HG03060 (cell line): ENCODE results near the gene AREL1.
"Not testable (repeated sequence)": the region's sequence is repeated elsewhere in the genome, so short reads cannot be mapped to it uniquely, and the experiment has no call there.

Source experiments
- ATAC-seq: cut with Tn5 transposase; IDR thresholded peaks from one replicate; pipeline ENCODE4 v1.9.1; 2021; ENCODE audit warnings: low read depth, moderate number of reproducible peaks; ENCODE audit not compliant: unreplicated experiment

AREL1 gene

DNA sequence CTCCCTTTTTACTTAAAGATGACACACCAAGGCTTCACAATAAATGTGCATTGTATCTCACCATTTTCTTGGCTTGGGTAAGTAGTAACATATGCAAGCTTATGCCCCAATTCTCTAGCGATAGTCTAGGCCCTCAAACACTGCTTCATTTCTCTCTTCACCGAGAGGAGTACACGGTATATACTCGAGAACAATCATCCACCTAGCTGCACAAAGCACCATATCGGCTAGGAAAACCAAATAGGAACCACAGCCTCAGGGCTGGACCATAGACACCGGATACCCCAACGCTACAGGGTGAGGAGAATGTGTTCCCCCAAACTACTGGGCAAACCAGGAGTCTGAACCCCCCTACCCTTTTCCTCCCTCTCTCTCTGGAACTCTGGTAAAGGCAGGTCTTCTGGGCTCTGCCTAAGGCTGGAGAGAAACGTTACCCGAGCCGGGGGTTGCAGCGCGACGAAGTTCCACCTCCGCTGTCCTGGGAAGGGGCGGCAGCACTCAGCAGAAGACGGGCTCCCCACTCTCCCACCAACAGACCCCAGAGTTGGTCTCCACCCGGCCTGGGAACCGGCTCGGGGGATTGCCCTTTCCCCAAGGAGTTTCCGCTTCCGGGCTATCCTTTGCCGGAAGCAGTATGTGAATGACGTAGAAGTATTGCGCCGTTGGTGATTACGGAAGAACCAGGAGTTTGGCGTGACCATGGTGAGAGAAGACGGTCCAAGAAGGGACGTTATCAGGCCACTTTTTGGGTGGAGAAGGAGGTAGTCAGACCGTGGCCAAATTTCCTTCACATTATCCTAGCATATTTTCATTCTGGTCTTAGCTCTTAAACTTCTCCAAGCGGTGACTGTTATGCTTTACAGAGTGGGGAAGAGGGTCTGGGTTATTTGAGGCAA is at the start of gene AREL1, which contains the start of gene FCF1:
Gene AREL1 (minus strand): TSS at position 582 of the 896 bp plus-strand sequence. CDS start 27,465 bp downstream, outside the sequence.
Gene FCF1 (plus strand): TSS at position 646 of the 896 bp plus-strand sequence. CDS start 54 bp downstream, at position 700.
- peak; percentile 82 for ATAC-seq

DNA sequence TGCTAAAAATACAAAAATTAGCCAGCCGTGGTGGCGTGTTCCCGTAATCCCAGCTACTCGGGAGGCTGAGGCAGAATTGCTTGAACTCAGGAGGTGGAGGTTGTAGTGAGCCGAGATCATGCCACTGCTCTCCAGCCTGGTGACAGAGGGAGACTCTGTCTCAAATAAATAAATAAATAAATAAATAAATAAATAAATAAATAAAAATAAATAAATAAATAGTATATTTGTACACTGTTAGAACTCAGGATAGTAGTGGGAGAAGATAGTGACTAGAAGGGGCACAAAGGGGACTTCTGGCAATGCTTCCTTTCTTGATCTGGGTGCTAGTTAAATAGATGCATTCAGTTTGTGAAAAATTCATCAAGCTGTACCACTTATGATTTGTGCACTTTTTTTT is 45.6 kb upstream of the AREL1 start:
- not testable (repeated sequence) for ATAC-seq

DNA sequence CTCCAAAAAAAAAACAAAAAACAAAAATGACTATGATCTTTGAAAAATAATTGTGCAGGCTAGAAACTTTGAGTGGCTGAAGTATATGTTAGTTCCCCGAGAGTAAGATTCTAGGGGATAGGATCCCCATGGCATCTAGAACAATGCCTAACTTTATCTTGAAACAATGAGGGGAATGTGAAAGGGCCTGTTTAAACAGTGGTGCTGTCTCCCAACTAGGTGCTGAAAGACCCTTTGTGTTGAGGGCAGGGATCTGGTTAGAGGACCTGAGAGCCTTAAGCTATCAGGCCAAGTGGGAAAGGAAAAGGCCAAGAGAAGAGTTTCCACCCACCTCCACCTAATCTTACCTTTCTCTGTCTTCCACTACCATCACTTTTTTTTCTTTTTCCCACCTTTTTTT is 43.4 kb upstream of the AREL1 start:
- no peak for ATAC-seq

- ATAC-seq: no peak
Measured at GRCh38 chr14:74754899-74755298, 42.0 kb upstream of the AREL1 start.

DNA sequence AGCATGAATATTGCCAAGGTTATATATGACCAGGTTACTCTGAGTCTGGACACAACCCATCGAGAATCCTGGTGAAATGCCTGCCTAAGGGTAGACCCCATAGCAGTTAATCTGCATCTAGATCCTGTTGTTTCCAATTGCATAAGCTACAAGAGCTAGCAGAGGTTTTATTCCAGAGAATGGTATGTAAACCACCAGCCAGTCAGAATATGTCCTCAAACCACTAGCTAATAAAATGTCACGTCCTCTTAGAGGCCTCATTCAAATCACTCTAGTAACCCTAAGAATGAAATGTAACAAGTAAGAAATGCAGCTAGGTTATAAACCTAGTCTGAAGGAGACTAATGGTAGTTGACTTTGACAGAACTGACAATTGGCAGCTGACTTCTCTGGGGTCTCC is 41.3 kb upstream of the AREL1 start:
- no peak for ATAC-seq

- ATAC-seq: no peak
Measured at GRCh38 chr14:74747237-74747636, 34.4 kb upstream of the AREL1 start.

DNA sequence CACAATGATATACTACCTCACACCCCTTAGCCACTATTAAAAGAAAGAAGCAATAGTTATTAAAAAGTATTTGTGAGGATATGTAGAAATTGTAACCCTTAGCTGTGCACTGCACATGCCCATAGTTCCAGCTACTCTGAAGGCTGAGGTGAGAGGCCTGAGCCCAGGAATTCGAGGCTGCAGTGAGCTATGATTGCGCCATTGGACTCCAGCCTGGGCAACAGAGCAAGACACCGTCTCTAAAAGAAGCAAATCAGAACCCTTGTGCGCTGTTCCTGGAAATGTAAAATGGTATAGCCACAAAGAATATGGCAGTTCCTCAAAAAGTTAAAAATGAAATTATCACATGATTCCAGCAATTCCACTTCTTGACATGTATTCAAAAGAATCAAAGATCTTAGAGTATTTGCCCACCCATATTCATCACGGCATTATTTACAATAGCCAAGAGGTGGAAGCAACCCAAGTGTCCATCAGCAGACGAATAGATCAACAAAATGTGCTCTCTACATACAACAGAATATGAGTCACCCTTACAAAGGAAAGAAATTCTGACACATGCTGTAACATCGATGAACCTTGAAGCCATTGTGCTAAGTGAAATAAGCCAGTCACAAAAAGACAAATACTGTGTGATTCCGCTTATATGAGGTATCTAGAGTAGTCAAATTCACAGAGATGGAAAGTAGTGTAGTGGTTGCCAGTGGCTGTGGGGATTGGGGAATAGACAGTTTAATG is 26.6 kb upstream of the AREL1 start:
- ATAC-seq: no peak

- ATAC-seq: no peak
Measured at GRCh38 chr14:74737753-74738325, 25.0 kb upstream of the AREL1 start.

DNA sequence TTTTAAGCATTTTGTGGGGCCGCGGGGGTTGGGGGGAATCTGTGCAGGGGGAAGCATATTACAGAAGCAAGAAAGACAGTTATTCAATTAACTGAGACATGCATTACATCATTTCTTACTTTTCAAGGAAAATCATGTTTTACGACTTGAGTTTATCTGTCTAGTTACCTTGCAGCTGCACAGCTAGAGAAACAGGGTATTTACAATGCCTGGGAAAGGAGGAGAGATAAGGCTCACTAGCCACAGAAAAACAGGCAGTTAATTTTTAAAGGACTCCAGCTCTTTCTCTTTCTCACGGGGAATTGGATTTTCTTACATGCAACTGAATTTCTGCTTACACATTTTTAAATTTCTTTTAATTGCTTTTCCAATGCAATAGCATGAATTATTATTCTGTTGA is 22.2 kb upstream of the AREL1 start:
- ATAC-seq: no peak

DNA sequence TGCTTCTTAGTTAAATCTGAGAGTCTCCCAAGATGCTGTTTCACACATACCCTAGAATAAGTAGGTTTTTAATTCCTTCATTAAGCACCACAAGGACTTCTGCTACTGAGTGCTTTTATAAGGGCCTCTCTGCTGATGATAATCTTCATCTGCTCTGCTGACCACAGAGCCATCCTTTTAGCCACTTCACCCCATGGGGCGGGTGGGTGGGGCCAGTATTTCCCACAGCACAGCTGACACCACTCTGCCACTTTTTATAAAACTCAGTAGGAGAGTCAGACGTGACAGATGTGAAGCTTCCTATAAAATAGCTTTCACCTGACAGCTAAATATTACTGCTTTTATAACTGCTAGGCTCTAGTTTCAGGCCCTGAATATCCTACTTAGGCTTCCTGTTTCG is 20.3 kb upstream of the AREL1 start:
- no peak for ATAC-seq

DNA sequence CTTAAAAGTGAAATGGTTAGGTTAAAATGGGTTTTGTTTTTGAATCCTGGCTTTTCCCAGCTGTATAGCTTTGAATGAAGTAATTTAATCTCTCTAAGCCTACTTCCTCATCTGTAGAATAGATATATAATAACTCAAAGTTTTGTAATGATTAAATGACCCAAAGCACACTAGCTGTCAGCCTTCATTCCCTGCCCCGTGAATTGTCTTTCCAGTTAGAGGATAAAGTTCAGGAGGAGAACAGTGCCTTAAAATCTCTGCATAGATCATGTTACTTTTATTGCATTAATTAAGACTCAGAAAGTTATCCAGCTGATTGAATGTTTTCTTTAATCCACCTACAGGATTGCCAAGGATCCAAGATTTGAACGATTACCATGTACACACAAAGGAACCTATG is 19.5 kb upstream of the AREL1 start:
- no peak for ATAC-seq

DNA sequence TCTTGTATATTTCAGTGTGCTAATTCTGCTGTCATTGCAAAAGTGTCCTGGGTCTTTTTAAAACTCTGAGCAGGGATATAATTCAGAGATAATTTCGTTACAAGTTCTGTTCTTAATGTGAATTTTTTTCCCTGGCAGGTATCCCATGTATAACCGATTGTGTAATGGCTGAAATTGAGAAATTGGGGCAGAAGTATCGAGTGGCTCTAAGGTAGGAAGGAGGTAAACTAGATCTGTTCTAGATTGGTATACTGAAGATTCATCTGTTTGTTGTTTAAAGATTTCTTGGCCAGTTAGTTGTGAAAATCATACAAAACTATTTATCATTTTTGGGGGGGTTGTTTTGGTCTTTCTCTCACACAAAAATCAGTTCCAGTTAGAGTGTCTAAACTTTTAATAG is 10.3 kb upstream of the AREL1 start:
- no peak for ATAC-seq

DNA sequence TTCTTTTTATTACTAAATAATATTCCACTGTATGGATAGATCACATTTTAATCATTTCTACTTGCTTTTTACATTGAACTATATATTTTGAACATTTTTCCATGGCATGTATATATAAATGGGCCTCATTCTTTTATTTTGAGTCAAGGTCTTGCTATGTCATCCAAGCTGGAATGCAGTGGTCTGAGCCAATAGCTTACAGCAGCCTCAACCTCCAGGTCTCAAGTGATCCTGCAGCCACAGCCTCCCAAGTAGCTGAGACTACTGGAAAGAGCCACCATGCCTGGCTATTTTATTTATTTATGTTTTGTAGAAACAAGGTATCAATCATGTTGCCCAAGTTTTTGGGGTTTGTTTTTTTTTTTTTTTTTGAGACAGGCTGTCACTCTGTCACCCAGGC is 7.6 kb upstream of the AREL1 start:
- no peak for ATAC-seq

- ATAC-seq: no peak
Measured at GRCh38 chr14:74713395-74713735, 485 bp upstream of the AREL1 start.

DNA sequence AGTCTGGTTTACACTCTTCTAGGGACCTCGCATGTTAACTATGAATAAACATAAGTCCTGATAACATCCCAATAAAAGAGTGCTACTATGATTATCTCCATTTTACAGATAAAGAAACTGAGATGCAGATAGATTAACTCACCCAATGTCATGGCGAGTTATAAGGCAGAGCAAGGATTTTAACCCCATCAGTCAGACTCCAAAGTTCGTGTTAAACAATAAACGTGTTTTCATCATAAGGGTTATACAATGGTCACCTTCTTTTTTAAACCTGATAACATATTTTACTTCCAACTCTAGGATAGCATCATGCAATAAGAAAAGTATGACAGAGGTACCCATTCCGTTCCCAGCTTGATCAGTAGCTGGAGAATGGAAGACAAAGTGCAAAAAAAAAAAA is 1.2 kb downstream of the AREL1 start:
- no peak for ATAC-seq

- no peak for ATAC-seq
Measured at GRCh38 chr14:74710480-74710879, 2.4 kb downstream of the AREL1 start.

DNA sequence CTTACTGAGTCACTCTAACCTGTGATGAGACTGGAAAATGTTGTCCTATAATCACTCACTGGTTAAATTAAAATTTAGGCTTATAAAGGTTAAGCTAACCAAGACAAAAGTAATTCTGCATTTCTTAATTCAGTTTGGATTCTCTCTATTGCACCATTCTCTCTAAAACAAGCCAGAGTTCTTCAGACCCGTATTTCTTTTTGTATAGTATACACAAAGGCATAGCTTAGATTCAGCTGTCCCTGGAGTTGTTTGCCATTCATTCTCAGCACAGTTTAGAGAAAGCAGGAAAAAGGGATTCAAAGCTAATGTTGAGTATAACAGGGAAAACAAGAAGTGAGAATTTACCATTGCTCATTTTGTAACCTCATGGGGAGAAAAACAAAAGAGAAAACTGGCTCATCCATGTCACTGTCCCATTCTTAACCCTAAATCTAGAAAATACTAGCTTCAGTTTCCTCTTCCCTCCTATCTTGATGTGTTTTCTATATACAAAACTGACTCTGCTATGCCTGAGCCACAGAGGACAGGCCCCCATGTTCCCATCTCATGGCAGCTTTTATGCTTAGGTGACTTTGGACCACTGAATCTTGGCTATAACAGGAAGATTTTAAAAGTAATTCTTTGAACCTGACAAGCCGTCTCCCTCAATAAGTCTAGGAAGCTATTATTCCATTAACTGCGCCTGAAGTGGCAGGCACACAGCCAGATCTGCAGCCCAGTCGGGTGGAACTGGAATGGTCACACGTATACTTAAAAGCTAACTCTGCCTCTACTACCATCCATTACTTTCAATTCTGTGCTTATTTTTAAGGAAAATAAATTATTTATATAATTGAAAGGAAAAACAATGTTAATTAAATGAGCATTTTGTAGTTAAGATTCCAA is 7.0 kb downstream of the AREL1 start:
- no peak for ATAC-seq

DNA sequence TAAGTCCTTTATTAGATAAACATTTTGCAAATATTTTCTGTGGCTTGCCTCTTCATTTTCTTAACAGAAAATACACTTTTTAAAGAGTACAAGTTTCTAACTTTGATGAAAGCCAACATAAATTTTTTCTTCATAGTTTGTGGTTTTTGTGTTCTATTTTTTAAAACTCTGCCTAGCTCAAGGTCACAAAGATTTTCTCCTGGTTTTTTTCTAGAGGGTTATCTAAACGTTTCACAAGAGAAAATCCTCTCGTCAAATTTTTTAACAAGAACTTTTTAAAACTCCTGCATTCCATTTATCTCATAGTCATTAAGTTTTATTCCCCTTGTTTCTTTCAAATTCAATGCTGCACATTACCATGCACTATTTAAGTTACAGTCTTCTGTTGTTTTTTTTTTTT is 8.2 kb downstream of the AREL1 start:
- no peak for ATAC-seq

GRCh38 chr14:74703043-74703442 is 9.8 kb downstream of the AREL1 start:
- no peak for ATAC-seq

DNA sequence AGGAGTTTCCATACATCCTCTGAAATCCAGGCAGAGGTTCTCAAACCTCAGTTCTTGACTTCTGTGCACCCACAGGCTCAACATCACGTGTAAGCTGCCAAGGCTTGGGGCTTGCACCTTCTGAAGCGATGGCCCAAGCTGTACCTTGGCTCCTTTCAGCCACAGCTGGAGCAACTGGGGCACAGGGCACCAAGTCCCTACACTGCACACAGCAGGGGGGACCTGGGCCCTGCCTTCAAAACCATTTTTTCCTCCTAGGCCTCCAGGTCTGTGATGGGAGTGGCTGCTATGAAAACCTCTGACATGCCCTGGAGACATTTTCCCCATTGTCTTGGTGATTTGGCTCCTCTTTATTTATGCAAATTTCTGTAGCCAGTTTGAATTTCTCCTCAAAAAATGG is 10.6 kb downstream of the AREL1 start:
- ATAC-seq: no peak
